Right lobe of liver (tissue), 4 donors: ENCODE data around the gene PTPRM.

Experiments
- CTCF ChIP-seq, 4 donors: fragments of 200-600 bp in 3 of 4; fragments of 450-650 bp in 1 of 4; IDR thresholded peaks; one replicate each; pipeline versions ENCODE4 v1.5.1 to v1.8.0; 2016 to 2022; ENCODE audit warnings: antibody characterized with exemption in 4 of 4, mild to moderate bottlenecking in 2 of 4
- POLR2A ChIP-seq: fragments of 450-650 bp; IDR thresholded peaks from one replicate; pipeline ENCODE4 v1.6.1; 2017; ENCODE audit warnings: antibody characterized with exemption, mild to moderate bottlenecking
- donor health status: DM: no; HTN: no; CAD: no.
- donor health status: DM: no; HTN: no; CAD: no.
- donor health status: DM: no; HTN: yes; CAD: no.

- no peak for TF ChIP-seq CTCF (IDR thresholded peaks at IDR 0.05)
- TF ChIP-seq POLR2A, result no peak
Observed at GRCh38 chr18:8229787-8230186, 662.7 kb downstream of the PTPRM start.
